LNCAP (cell line): ENCODE results near the gene PLAC9.

Experiments
- CTCF ChIP-seq: fragments of 450-650 bp; IDR thresholded peaks from 2 replicates; pipeline ENCODE4 v1.5.1; 2017; ENCODE audit warnings: mild to moderate bottlenecking

The PLAC9 gene

GRCh38 chr10:80192553-80192952 lies 60.0 kb downstream of the PLAC9 start:
- no peak for TF ChIP-seq CTCF

GRCh38 chr10:80194373-80195045 lies 62.0 kb downstream of the PLAC9 start:
- TF ChIP-seq CTCF = no peak
